Activated gamma-delta T cell (primary cell): ENCODE results near the gene ARHGEF19.
A peak's percentile ranks its signal among the peaks of the same experiment; 100 is the strongest.
"Not testable (repeated sequence)": the region's sequence is repeated elsewhere in the genome, so short reads cannot be mapped to it uniquely, and the experiment has no call there.

Experiments
- DNase-seq: peaks from one replicate; lab custom pipeline; 2025; lab: John Stamatoyannopoulos, UW

Gene ARHGEF19

DNA sequence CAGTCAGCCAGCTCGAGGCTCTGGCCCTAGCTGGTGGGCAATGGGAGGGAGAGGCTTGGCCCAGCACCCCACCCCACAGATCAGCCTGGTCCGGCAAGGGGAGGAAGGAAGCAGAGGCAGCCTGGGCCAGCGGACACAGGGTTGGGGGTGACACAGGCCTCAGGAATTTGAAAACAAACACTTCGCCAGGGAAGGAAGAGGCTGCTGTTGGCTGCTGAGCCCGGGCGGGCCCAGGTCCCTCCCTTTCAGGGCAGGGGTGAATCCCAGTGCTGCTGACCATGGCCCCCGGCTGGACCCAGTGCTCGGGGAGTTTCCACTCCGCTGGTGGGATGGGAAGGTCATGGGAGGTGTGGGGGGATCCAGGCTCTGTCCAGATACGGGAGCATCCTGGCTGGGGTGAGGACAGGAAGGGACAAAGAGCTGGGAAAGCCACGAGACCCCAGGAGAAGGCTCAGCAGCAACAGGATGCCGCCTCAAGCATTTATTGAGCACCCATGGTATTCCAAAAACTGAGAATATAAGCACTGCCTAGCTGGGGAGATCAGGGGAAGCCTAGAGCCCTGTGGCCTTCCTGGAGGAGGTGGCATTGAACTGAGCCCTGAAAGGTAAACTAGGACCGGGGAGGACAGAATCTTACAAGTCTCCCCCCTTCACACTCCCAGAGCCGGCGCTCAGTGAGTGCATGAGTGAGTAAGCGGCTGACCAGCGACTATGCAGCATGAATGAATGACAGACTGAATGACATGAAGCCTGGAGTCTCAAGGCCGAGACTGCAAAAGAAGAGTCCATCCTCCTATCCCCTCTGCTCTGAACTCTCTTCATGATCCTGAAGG, 30.3 kb downstream of the ARHGEF19 start:
- no peak for DNase-seq

DNA sequence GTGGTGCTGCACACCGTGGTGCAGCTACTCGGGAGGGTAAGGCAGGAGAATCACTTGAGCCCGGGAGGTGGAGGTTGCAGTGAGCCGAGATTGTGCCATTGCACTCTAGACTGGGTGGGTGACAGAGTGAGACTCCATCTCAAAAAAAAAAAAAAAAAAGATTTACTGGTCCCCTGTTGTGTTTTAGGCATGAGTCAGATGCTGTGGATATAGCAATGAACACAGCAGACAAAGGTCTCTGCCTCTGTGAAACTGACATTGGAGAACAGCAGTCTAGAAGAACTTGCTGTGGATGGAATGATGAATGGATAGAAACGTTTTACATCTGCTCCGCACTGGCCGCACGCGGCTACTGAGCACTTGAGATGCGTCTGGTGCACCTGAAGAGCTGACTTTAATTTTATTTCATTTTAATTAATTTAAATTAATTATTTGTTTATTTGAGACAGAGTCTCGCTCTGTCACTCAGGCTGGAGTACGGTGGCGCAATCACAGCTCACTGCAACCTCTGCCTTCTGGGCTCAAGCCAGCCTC, 32.1 kb downstream of the ARHGEF19 start:
- DNase-seq: no peak

DNA sequence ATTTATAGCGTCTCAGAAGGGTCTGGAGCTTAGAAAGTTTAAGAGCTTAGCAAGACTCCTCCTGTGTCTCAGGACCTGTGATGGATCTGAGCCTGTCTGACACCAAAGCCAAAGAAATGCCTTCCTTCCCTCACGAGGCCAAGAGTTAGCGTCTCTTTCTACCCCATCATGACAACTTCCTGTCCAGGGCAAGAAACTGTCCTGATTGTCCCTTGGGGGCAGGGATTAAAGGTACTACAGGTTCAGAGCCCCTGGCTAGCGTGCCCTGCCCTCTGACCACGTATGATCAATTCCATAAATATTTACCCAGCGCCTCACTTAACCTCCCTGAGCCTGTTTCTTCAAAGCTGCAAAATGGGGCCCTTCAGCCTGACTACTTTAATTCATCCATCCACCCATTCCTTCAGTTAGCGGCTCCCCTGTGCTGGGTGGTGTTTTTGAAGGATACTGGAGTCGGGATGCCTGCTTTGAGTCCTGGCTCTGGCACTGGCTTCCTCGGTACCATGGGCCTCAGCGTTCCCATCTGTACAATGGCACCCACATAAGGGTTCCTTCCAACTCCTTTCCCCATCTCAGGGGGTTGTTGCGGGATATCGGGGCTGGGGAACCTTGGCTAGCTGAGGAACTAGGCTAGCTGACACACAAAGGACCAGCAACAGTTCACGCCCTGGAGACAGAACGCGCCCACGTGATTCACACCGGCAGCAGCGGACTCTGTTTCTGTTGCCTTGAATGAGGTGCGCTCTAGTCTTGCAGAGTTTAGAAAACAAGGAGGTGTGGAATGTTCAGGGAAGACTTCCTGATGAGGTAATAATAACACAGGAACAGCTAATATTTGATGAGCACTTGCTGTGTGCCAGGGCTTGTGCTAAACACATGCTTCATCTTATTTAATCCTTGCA, 33.6 kb downstream of the ARHGEF19 start:
- DNase-seq: no peak

DNA sequence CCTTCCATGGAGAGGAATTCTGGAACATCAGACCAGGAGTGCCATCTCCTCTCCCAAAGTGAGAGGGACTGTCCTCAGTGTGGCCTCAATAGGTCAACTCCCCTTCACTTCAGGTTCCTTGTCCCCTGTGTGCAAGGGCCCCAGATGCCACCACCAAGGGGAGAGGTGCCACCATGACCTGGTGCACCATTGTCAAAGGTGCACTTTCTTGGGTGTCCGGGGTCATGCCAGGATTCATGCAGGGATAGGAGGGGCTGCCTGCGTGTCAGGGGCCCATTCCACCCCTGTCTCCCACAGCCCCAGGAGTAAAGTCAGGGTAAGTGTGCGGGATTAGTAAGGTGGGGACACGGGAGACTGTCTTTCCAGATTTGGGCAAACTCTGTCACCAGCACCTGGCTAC, 35.1 kb downstream of the ARHGEF19 start:
- DNase-seq: no peak

DNA sequence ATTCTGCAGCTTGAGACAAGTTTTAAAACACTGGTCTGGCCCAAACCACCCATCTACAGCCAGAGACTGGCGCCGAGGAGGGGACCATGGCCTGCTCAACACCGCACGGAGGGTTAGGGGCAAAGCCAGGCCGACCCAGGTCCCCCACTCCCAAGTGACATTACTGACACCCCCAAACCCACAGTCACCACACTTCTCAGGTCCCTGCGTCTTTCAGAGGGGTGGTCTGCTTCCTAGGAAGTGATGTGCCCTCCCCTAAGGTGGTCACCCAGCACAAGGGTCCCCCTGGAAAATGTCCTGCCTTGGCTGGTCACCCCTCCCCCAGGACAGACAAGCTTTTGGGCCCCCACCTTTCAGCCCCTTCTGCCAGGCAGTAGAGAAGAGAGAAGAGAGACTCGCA, 35.8 kb downstream of the ARHGEF19 start:
- DNase-seq: no peak

DNA sequence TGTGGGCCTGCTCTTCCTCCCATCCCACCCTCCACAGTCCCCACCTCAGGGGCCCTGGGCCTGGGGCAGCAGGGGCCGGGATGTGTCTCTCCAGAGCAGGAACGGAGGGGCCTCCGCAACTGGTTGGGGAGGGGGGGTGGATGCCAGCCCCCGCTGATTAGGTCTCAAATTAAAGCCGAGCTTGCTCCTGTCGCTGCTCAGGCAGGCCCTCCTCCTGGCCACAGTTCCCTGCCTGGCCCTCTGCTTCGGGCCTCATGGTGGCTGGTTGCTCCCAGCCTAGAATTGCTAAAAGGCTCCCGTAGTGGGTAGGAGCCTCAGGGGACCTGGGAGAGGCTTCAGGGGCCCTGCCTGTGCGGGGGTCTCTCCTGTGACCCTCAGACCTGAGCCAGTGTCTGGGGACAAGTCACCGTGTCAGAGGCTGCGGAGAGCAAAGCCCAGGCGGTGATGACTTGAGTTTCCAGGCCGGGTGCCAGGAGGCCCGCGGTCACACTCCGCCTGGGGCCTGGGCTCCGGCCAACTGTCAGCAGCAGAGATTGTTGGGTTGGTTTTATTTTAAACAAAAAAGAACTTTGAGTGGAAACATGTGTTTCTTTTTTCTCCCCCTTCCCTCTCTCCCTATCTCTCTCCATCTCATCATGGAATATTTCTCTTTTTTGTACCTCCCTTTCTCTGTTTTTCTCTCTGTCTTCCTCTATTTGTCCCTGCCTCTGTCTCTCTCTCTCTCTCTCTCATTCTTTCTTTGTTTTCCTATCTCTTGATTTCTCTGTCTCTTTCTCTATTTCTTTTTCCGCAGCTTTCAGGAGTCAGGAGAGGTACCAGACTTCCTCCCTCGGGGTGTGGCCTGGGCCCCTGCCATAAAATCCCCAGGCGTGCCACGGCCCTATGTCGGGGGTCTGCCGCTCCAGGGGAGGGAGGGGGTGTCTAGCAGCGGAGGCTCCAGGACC, 36.6 kb downstream of the ARHGEF19 start:
- no peak for DNase-seq

DNA sequence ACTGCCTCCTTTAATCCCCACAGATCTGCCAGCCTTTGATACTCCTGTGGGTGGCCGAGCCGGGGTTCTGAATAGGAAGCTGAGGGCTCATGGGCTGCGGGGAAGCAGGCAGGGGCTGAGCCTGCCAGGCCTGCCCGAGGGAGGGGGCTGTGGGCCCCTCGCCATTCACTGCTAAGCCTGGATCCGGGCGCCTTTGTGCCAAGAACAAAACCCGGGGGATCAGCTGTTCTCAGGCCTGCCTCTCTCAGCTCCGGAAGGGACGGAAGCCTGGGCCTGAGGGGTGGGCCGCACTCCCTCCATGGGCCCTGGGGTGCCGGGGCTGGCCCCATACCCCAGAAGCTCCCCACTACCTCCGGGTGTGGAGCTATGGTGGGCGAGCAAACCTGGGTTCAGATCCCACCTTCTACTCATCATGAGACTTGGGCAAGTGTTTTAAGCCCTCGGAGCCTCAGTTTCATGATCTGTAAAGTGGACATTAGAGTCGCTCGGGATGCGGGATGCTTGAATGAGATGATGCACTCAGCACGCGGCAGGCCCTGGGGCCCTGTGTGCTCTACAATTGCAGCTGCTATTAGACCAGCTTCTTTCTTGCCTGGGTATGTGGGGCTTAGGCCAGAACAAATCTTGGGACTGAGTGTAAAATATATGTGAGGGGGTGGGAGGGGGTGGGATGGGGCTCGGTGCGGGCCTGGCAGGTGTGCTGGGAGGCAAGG, 37.4 kb downstream of the ARHGEF19 start:
- no peak for DNase-seq

DNA sequence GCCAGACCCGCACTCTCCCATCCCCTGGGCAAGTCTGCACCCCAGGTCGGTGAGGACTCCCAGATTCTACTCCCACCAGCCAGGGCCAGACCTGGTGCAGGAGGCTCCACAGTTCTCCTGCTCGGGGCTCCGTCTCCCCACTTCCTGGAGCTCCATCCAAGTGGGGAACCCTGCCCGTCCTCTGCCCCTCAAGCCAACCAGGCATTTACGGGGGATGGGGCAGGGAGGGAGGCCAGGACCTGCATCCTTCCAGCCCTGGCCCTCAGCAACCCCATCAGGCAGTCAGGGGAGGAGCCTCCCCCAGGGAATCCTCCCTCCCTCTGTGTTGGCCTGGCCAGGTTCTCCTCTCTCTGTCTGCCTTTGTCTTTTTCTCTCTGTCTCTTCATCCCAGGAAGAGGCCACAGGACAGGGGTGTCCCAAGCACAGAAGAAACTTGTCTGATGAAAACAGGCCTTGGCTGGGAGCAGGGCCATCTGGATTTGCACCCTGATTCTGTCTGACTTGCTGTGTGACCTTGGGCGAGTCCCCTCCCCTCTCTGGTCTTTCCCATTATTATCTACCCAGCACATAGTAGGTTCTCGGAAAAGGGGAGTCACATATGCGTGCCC, 38.1 kb downstream of the ARHGEF19 start:
- no peak for DNase-seq

DNA sequence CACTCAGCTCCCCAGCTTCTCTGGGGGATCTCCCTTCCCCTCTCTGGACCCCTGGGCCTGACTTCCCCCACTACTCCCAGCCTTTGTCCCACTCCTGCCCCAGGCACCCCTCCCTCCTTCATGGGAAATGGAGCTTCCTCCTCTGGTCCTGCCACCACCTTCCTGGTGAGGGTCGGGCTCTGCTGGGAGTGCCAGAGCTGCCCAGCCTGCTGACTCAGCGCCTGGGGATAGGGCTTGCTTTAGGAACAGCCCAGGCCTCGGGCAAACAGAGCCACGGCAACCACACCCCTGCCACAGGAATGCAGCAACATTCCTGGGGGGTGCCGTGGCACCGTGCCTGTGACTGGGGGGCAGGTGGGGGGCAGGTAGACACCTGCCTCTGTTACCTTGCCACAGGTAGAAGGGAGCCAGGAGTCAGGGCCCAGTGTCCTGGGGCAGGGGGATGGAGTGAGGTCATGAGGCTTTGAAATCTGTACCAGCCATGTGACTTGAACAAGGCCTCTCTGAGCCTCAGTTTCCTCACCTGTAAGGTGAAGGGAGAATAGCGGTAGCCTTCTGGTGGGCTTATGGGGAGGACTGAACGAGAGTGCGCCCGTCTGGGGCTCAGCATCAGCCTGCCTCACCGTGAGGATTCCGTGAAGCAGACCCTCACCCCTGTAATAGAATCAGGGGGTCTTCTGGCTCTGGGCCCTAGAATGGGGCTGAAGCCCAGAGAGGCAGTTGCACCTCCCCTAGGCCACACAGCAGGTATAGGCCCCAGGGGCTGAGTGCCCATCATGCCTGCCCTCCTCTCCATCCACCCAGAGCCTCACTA, 38.8 kb downstream of the ARHGEF19 start:
- DNase-seq: no peak

DNA sequence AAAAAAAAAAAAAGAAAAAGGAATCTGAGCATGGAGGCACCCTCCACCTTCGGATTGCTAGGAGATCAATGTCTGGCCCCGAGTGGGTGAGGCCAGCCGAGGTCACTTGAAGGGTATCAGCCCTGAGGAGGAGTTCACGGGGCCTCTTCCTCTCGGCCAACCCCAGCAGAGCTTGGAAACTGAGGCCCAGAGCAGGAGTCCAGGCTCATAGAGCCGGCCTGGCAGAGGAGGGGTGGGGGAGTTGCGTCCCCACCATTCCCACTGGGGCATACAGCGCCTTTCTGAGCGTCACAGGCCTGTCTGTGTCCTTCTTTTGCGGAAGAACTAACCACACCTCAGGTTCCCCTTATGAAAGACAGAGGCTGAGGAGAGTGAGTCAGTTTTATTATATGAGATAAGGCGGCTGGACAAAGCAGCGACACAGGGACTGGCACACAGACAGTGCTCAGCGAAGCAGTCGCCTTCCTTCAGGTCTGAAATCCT, 39.4 kb downstream of the ARHGEF19 start:
- DNase-seq: no peak

DNA sequence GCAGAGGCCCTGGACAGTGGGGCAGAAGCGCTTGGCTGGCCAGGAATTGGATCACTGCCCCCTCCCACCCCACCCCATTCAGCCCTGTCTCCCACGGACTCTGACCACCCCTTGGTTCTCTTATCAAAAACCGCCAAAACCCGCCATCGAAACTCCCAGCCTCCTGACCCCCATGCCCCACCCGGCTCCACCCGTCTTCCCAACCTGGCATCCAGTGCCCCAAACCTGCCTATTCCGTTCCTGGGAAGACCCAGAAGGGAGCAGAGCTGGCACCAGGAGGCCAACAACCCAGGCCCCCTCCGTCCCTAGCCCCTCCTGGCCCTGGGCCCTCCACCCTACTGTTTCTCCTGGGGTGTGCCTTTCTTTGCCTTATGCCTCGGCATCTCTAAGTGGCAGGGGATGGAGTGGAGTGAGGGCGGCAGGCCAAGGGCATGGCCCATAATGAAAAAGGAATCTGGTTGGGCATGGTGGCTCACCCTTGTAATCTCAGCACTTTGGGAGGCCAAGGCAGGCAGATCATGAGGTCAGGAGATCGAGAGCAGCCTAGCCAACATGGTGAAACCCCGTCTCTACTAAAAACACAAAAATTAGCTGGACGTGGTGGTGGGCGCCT, 40.1 kb downstream of the ARHGEF19 start:
- DNase-seq: no peak

DNA sequence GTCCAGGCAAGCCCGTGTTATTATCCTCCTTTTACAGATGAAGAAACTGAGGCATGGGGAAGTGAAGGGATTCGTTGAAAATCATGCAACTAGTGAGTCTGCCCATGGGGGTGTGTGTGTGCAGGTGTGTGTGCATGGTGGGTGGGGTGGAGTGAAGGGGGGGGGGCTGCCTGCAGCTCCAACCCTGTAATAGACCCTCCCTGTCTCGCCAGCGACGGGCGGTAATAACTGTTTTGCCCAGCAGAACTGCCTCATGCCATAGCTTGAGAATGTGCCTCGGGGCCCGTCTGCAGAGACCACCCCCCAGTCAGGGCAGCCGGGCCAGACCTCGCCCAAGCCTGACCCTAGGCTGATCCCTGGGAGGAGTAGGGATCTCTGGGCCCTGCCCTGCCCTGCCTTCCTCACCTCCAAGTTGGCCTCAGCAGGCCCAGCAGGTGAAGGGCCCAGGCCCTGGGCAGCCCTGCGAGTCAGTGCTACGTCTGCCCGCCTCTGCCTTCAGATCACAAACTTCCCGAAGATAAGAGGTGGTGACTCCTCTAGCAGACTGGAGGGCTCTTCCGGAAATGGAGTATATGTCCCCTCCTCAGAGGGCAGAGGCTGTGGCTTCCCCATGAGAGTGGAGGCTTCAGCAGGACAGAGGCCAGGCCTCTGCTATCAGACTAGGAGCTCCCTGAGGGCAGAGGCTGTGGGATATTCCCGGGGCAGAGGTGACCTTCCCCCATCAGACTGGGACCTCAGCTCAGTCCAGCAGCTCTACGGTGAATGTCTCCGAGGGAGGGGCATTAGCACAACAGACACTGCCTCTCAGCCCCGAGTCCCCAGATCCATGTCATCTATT, 40.9 kb downstream of the ARHGEF19 start:
- DNase-seq: no peak

DNA sequence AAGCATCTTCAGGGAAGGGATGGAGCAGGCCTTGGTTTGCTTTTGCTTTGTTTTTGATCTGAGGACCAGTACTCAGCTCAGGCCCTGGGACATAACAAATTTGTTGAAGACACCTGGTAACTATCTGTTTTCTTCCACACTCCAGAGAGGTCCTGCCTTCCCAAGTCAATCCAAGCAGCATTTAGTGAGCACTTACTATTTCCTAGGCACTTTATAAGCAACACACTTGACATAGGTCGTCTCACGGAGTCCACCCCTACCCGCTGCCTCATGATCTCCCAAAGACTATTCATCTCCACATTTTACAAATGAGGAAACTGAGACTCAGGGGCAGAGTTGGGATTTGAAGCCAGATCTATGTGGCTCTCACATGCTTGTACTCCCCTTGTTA, 42.2 kb downstream of the ARHGEF19 start:
- DNase-seq: no peak

DNA sequence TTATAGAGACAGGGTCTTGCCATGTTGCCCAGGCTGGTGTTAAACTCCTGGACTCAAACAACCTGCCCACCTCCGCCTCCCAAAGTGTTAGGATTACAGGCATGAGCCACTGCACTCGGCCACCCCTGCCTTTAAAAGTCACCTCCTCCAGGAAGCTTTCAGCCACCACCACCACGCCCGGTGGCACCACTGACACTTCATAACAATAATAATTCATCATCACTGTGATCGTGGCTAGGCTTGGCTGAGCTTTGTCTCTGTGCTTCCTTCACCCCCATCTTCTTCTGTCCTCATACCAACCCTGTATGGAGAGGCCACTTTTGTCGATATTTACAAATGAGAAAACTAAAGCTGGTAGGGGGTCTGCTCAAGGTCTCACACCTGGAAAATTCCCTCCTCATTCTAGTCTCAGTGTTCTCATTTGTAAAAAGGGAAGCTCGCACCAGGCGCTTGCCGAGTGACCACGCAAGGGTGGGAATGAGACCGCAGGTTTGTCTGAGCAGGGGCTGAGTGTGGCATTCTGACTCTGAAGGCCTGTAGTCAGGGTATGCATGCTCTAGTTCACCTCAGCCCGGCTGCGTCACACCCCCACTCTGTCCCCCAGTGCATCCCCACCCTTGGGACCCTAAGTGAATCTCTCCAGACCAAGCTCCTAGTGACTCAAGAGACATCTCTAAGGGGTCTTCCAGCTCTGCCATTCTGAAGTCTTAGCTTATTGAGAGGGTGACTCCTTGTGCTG, 43.7 kb downstream of the ARHGEF19 start:
- no peak for DNase-seq

DNA sequence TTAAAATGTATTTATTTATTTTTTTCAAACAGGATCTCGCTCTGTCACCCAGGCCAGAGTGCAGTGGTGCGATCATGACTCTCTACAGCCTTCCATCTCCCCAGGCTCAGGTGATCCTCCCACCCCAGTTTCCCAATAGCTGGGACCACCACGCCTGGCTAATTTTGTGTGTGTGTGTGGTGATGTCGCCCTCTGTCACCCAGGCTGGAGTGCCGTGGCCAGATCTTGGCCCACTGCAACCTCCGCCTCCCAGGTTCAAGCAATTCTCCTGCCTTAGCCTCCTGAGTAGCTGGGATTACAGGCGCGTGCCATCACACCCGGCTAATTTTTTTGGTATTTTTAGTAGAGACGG, 44.3 kb downstream of the ARHGEF19 start:
- not testable (repeated sequence) for DNase-seq

DNA sequence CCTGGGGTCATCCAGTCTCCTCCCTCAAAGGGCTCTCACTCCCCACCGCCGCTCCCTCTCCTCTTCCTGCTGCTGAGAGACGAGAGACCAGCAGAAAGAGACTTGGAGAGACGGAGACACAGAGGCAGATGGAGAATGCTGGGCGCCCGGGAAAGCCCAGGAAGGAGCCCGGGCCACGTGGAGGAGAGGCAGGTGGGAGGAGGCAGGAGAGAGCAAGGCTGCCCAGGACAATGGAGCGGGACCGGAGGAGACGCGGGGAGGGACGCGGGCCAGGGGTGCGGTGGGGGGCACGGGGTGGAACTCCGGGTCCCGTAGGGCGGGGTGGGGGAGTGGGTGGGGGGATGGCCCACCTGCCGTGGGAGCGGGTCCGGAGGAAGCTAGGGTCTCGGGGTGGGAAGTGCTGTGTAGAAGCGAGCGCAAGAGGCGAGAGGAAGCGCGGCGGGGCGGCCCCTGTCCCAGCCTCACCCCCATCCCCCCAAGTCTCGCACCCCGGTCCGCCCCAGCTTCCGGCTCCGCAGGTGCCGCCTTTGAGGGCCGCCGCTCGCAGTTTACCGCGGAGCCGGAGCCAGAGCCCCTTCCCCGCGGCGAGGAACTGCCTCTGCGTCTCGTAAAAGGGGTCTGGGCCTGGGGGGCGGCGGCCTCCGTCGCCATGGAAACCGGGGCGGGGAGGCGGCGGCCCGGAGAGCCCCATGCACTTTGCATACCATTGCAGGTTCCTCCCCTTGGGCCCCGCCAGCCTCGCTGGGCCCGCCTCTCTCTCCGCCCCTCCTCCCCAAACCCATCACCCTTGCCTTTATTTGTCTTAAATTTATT, 44.9 kb downstream of the ARHGEF19 start:
- peak; percentile 74 for DNase-seq

DNA sequence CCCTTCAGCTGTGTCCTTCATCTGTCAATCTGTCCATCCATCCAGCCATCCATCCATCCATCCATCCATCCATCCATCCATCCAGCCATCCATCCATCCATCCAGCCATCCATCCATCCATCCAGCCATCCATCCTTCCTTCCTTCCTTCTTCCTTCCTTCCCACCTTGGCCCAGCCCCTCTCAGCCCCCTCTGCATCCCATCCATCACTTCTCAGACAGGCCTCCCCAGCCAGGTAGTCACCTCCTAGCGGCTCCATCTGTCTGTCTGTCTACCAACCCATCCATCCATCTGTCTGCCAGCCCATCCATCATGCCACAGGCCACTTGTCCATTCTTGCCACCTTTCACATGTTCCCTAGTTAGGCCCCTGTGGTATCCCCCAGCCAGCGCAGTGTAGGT, 46.3 kb downstream of the ARHGEF19 start:
- DNase-seq: no peak
